H1 (cell line): ENCODE data around the gene NEDD9. TPM values are rescaled to one million over a fixed set of nuclear protein-coding genes. Genes with fewer than 3 reads are reported as not detected.

ENCODE experiments used
- BCL11A ChIP-seq, 2 experiments: IDR thresholded peaks; one replicate each; pipeline ENCODE4 v1.6.1; 2011; ENCODE audit warnings: low read depth in 2 of 2, low read length in 2 of 2, mild to moderate bottlenecking in 2 of 2
- CBX8 ChIP-seq: fragments of 300-800, 300-1000 bp; sonication (generic); IDR thresholded peaks from 2 replicates; pipeline ENCODE4 v1.7.1; 2016; ENCODE audit warnings: low read depth, low read length, borderline replicate concordance
- CHD1 ChIP-seq: IDR thresholded peaks from 2 replicates; pipeline ENCODE4 v1.6.1; 2012; ENCODE audit warnings: low read depth, low read length, improper control_type of control experiment
- CHD2 ChIP-seq: IDR thresholded peaks from 2 replicates; pipeline ENCODE4 v1.6.1; 2012; ENCODE audit warnings: low read length, improper control_type of control experiment
- CHD7 ChIP-seq: fragments of 300-600 bp; sonication (generic); IDR thresholded peaks from 2 replicates; pipeline ENCODE4 v1.7.1; 2012; ENCODE audit warnings: low read length, moderate library complexity, mild to moderate bottlenecking, inconsistent platforms; ENCODE audit not compliant: insufficient replicate concordance
- GTF2F1 ChIP-seq: IDR thresholded peaks from 2 replicates; pipeline ENCODE4 v1.6.1; 2012; ENCODE audit warnings: low read depth, low read length, improper control_type of control experiment, borderline replicate concordance
- HDAC2 ChIP-seq, 2 experiments: fragments of 300-600 bp in 1 of 2; sonication (generic) in 1 of 2; IDR thresholded peaks; 2 replicates each; pipeline ENCODE4 v1.6.1; 2011 to 2012; ENCODE audit warnings: low read depth in 2 of 2, low read length in 2 of 2, mild to moderate bottlenecking in 2 of 2, moderate library complexity in 2 of 2, borderline replicate concordance in 1 of 2, inconsistent platforms in 1 of 2
- RBBP5 ChIP-seq: IDR thresholded peaks from 2 replicates; pipeline ENCODE4 v1.7.1; 2012; ENCODE audit warnings: low read depth, mild to moderate bottlenecking, inconsistent platforms, low read length, moderate library complexity, borderline replicate concordance
- TBP ChIP-seq: IDR thresholded peaks from 2 replicates; pipeline ENCODE4 v1.6.1; 2011; ENCODE audit warnings: low read depth, low read length, improper control_type of control experiment
- polyA plus RNA-seq, 7 experiments: library from polyadenylated mRNA; depleted of rRNA in 3 of 7; stranded (reverse) in 5 of 7; unstranded in 2 of 7; fragments of >200 nt in 5 of 7; fragments of 200-250 nt in 2 of 7; gene quantifications; 1 replicate in 5 of 7; 2 replicates in 1 of 7; 4 replicates in 1 of 7; pipeline versions ENCODE4 v1.2.1 to v1.2.3, GENCODE V29; 2011 to 2013; ENCODE audit warnings: missing spikeins in 2 of 7, mixed read lengths in 2 of 7
- total RNA-seq: library from RNA; stranded (reverse); fragmentation: NEBNext Ultra II Directional; extraction: Animal tissue kit (Norgen Biotek cat#: 25700); gene quantifications from 2 replicates; pipeline ENCODE4 v1.2.1, GENCODE V29; 2021

Gene NEDD9
- total and polyA plus RNA-seq, 2 of the 8 experiments (the other 6 are each of a cell fraction or from before 2014, with no cell fraction given), result 3.6 to 12.0 TPM

- TF ChIP-seq CHD7, result no peak
- no peak for TF ChIP-seq CHD2
- no peak for TF ChIP-seq HDAC2 (IDR thresholded peaks at IDR 0.05; ENCODE audit: borderline replicate concordance in 1 of 2, low read depth in 2 of 2, low read length in 2 of 2)
- no peak for TF ChIP-seq CHD1
- no peak for TF ChIP-seq TBP
- no peak for TF ChIP-seq BCL11A (IDR thresholded peaks at IDR 0.05; ENCODE audit: low read depth in 2 of 2, low read length in 2 of 2)
- no peak for TF ChIP-seq GTF2F1
- no peak for TF ChIP-seq CBX8
- no peak for TF ChIP-seq RBBP5
Observed at GRCh38 chr6:11243861-11244260, 11.4 kb upstream of the NEDD9 start (continued).
